Loucy (cell line): ENCODE results near the gene PKD2.

Source experiments
- CTCF ChIP-seq: fragments of 200-600 bp; sonication (generic); conservative IDR thresholded peaks from 2 replicates; pipeline ENCODE4 v1.5.1; 2014; ENCODE audit warnings: mild to moderate bottlenecking, antibody characterized with exemption, low read length
- EZH2phosphoT487 ChIP-seq: fragments of 200-600 bp; IDR thresholded peaks from 2 replicates; pipeline ENCODE4 v1.6.1; 2018; ENCODE audit warnings: antibody characterized with exemption, mild to moderate bottlenecking, moderate library complexity, borderline replicate concordance

- TF ChIP-seq CTCF = no peak
- TF ChIP-seq EZH2phosphoT487 = no peak
These were observed 23.4 kb upstream of the PKD2 start for GRCh38 chr4:87983996-87984395.
